ENCODE measurements around the gene CARD8.
A peak's percentile ranks its signal among the peaks of the same experiment; 100 is the strongest.

Gene CARD8

DNA sequence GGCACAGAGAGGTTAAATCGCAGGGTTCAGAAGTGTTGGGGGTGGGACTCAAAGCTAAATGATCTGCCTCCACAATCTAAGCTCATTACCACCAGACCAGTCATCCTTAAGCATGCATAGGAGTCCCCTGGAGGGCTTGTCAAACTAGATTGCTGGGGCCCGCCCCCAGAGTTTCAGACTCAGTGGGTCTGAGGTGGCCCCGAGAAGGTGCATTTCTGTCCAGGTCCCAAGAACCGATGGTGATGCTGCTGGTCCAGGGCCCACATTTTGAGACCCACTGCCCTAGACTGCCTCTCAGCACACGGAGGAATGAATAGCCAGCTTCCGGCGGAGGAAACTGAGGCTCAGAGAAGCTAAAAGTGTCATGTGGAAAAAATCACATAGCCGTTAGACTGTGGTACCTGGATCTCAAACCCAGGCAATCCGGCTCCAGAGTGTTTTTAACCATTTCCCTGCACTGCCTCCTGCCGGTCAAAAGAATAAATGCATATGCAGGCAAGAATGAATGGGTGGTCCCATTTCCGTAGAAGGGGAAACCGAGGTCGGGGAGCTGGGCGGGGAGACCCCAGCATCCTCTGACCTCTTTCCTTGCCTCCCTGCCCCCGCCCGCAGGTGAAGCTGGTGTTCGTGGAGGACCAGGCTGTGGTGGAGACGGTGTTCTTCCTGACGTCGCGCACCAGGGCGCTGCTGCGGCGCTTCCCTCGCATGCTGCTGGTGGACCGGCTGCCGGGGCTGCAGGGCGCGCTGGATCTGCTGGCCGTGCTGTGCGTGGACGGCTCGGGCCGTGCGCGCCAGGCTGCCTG is 61.5 kb downstream of the CARD8 start:
- Histone ChIP-seq H3K4me1 (ENCODE audit: control insufficient read depth, low read depth, low read length) (no peaks in the 10 kb centered on the region), H3K4me2 (ENCODE audit: low read length) (no peak overlapping the region), H3K9ac (ENCODE audit: low read length) (no peak overlapping the region), H2BK5ac (ENCODE audit: low read length) (no peak overlapping the region), H3K4me3 (ENCODE audit: low read length) (no peak overlapping the region), H3K79me2 (ENCODE audit: control insufficient read depth, insufficient read depth, low read length) (no peaks in the 10 kb centered on the region), H2BK120ac (ENCODE audit: low read depth, low read length) (no peak overlapping the region), H3K18ac (ENCODE audit: low read length) (no peak overlapping the region), H4K5ac (ENCODE audit: low read length) (no peak overlapping the region), H3K36me3 (ENCODE audit: control insufficient read depth, insufficient read depth, low read length) (no peaks in the 10 kb centered on the region), H2AK5ac (ENCODE audit: low read length) (no peak overlapping the region), H3K79me1 (ENCODE audit: low read length) (no peaks in the 10 kb centered on the region), H3K4ac (ENCODE audit: low read depth, low read length) (no peak overlapping the region), H3K23ac (ENCODE audit: low read length) (no peak overlapping the region), H2BK15ac (replicated peaks; ENCODE audit: low read depth) (no peak overlapping the region), H4K8ac (ENCODE audit: low read depth, low read length) (no peak overlapping the region), H3K27me3 (ENCODE audit: insufficient read depth, low read length, poor library complexity) (no peaks in the 10 kb centered on the region), H3K56ac (ENCODE audit: low read length) (no peak overlapping the region), H3K27ac (ENCODE audit: low read depth, low read length) (no peak overlapping the region)
- DNase-seq, result peak; percentile 23
- no CpG with 5 or more reads among the region's 36 CpGs for WGBS (ENCODE audit: extremely low coverage, insufficient coverage, low lambda C conversion rate)

DNA sequence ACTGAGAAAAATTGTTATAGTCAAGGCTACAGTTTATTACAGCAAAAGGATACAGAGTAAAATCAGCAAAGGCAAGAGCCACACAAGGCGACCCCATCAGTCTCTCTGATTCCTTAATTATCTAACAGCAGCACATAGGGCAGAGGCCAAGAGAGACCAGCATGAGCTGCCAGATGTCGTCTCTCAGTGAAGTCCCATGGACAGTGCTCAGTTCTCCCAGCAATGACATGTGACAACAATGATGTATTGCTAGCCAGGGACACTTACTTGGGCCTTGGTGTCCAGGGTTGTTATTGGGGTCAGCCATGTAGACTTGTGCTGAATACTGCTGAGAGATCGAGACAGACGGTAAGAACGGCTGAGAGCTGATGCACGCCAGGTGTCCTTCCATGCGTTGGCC is 63.0 kb downstream of the CARD8 start:
- Histone ChIP-seq H3K79me2 (ENCODE audit: control insufficient read depth, insufficient read depth, low read length) (no peaks in the 10 kb centered on the region), H3K79me1 (ENCODE audit: low read length) (no peaks in the 10 kb centered on the region), H3K56ac (ENCODE audit: low read length) (no peak overlapping the region), H2BK120ac (ENCODE audit: low read depth, low read length) (no peak overlapping the region), H3K4me2 (ENCODE audit: low read length) (no peak overlapping the region), H3K4me3 (ENCODE audit: low read length) (no peak overlapping the region), H4K8ac (ENCODE audit: low read depth, low read length) (no peak overlapping the region), H4K5ac (ENCODE audit: low read length) (no peak overlapping the region), H3K18ac (ENCODE audit: low read length) (no peak overlapping the region), H3K23ac (ENCODE audit: low read length) (no peak overlapping the region), H3K36me3 (ENCODE audit: control insufficient read depth, insufficient read depth, low read length) (no peaks in the 10 kb centered on the region), H3K4ac (ENCODE audit: low read depth, low read length) (no peak overlapping the region), H3K9ac (ENCODE audit: low read length) (no peak overlapping the region), H2BK5ac (ENCODE audit: low read length) (no peak overlapping the region), H2AK5ac (ENCODE audit: low read length) (no peak overlapping the region), H3K4me1 (ENCODE audit: control insufficient read depth, low read depth, low read length) (no peaks in the 10 kb centered on the region), H3K27me3 (ENCODE audit: insufficient read depth, low read length, poor library complexity) (no peaks in the 10 kb centered on the region), H2BK15ac (replicated peaks; ENCODE audit: low read depth) (no peak overlapping the region), H3K27ac (ENCODE audit: low read depth, low read length) (no peak overlapping the region)
- no peak for DNase-seq
- no CpG with 5 or more reads among the region's 7 CpGs for WGBS (ENCODE audit: extremely low coverage, insufficient coverage, low lambda C conversion rate)

DNA sequence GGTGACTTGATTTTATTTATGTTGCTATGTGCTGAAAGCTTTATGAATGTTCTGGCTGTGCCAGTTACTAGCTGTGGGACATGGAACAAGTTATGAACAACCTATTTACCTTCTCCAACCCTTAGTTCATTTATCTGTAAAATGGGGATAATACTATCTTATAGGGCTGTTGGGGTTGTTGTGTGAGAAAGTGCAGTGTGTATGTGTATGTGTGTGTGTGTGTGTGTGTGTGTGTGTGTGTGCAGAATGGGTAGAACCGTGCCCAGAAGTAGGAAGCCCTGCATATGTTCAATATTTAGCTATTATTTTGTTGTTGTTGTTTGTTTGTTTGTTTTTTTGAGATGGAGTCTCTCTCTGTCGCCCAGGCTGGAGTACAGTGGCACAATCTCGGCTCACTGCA is 64.8 kb downstream of the CARD8 start:
- no peak overlapping the region for H4K8ac ChIP-seq (ENCODE audit: low read depth, low read length)

DNA sequence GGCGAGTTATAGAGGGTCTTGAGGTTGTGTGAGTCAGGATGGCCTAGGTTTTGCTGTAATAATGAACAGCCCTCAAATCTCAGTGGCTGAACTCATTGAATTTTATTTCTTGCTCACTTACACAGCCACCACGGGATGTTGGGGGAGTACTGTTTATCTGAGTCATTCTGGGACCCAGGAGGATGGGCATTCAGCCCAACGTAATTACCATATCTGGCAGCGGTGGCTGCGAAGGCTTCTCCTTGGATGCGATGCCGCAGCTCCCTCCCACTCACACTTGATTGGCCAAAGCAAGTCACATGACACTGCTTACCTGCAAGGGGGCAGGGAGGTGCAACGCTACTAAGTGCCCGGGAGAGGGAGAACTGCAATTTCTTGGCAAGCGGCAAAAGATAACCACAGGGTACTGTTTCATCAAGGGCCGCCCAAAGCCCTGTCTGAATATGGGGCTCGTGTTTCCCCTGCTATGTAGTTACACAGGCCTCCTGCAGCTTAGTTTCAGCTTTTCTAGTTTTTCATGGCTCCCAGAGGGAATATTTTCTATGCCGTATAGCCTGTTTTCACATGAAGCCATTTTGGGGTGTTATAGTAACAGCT is 65.3 kb downstream of the CARD8 start:
- Histone ChIP-seq H3K36me3 (ENCODE audit: control insufficient read depth, insufficient read depth, low read length) (no peaks in the 10 kb centered on the region), H3K9ac (ENCODE audit: low read length) (no peak overlapping the region)

More for the DNA sequence above, 64.8 kb downstream of the CARD8 start:
- no peak overlapping the region for H2BK15ac ChIP-seq (replicated peaks; ENCODE audit: low read depth)
- no peaks in the 10 kb centered on the region for H3K4me1 ChIP-seq (ENCODE audit: control insufficient read depth, low read depth, low read length)
- no peaks in the 10 kb centered on the region for H3K36me3 ChIP-seq (ENCODE audit: control insufficient read depth, insufficient read depth, low read length)
- WGBS (ENCODE audit: extremely low coverage, insufficient coverage, low lambda C conversion rate), result no CpG with 5 or more reads among the region's 3 CpGs
- no peak overlapping the region for H3K18ac ChIP-seq (ENCODE audit: low read length)
- DNase-seq, result no peak
- no peak overlapping the region for H2BK5ac ChIP-seq (ENCODE audit: low read length)
- no peak overlapping the region for H3K4ac ChIP-seq (ENCODE audit: low read depth, low read length)
- no peak overlapping the region for H2BK120ac ChIP-seq (ENCODE audit: low read depth, low read length)
- H3K4me2 ChIP-seq (ENCODE audit: low read length), result no peak overlapping the region
- no peak overlapping the region for H3K27ac ChIP-seq (ENCODE audit: low read depth, low read length)
- H3K79me1 ChIP-seq (ENCODE audit: low read length), result no peaks in the 10 kb centered on the region
- H3K9ac ChIP-seq (ENCODE audit: low read length), result no peak overlapping the region
- H3K4me3 ChIP-seq (ENCODE audit: low read length), result no peak overlapping the region
- H2AK5ac ChIP-seq (ENCODE audit: low read length), result no peak overlapping the region
- no peaks in the 10 kb centered on the region for H3K27me3 ChIP-seq (ENCODE audit: insufficient read depth, low read length, poor library complexity)
- H4K5ac ChIP-seq (ENCODE audit: low read length), result no peak overlapping the region
- no peak overlapping the region for H3K23ac ChIP-seq (ENCODE audit: low read length)
- H3K56ac ChIP-seq (ENCODE audit: low read length), result no peak overlapping the region
- H3K79me2 ChIP-seq (ENCODE audit: control insufficient read depth, insufficient read depth, low read length), result no peaks in the 10 kb centered on the region

DNA sequence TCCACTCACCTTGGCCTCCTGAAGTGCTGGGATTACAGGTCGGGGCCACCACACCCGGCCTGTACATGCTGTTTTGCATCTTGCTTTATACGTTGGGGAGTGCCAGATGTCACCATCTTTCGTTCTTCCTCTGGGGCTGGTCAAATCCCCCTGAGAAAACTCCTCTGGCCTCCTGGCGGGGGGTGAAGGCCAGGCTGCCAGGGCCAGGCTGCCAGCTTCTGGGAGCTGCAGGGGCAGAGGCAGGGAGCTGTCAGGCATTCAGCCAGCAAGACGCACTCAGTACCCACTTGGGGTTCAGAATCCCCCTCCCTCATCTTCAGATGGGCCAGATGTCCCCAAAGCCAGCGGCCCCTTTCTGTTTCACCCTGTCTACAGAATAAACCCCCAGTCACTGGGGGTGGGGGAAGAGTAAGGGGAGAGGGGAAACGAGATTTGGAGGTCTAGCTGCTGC is 69.1 kb downstream of the CARD8 start:
- Histone ChIP-seq H3K18ac (ENCODE audit: low read length) (no peak overlapping the region), H4K5ac (ENCODE audit: low read length) (no peak overlapping the region), H3K4me2 (ENCODE audit: low read length) (no peak overlapping the region), H3K79me1 (ENCODE audit: low read length) (no peaks in the 10 kb centered on the region), H3K4ac (ENCODE audit: low read depth, low read length) (no peak overlapping the region), H2BK5ac (ENCODE audit: low read length) (no peak overlapping the region), H3K4me1 (ENCODE audit: control insufficient read depth, low read depth, low read length) (no peaks in the 10 kb centered on the region), H2BK15ac (replicated peaks; ENCODE audit: low read depth) (no peak overlapping the region), H3K56ac (ENCODE audit: low read length) (no peak overlapping the region), H3K9ac (ENCODE audit: low read length) (no peak overlapping the region), H2BK120ac (ENCODE audit: low read depth, low read length) (no peak overlapping the region), H3K4me3 (ENCODE audit: low read length) (no peak overlapping the region), H3K27ac (ENCODE audit: low read depth, low read length) (no peak overlapping the region), H2AK5ac (ENCODE audit: low read length) (no peak overlapping the region), H3K23ac (ENCODE audit: low read length) (no peak overlapping the region), H4K8ac (ENCODE audit: low read depth, low read length) (no peak overlapping the region), H3K36me3 (ENCODE audit: control insufficient read depth, insufficient read depth, low read length) (no peaks in the 10 kb centered on the region), H3K79me2 (ENCODE audit: control insufficient read depth, insufficient read depth, low read length) (no peaks in the 10 kb centered on the region), H3K27me3 (ENCODE audit: insufficient read depth, low read length, poor library complexity) (no peaks in the 10 kb centered on the region)
- WGBS (ENCODE audit: extremely low coverage, insufficient coverage, low lambda C conversion rate), result no CpG with 5 or more reads among the region's 8 CpGs
- no peak for DNase-seq

More for the DNA sequence above, 65.3 kb downstream of the CARD8 start:
- Histone ChIP-seq H3K4ac (ENCODE audit: low read depth, low read length) (no peak overlapping the region), H2BK15ac (replicated peaks; ENCODE audit: low read depth) (no peak overlapping the region), H4K5ac (ENCODE audit: low read length) (no peak overlapping the region), H2BK5ac (ENCODE audit: low read length) (no peak overlapping the region), H3K4me2 (ENCODE audit: low read length) (no peak overlapping the region), H3K23ac (ENCODE audit: low read length) (no peak overlapping the region), H3K56ac (ENCODE audit: low read length) (peak overlapping the region; percentile 74), H2AK5ac (ENCODE audit: low read length) (no peak overlapping the region), H3K27me3 (ENCODE audit: insufficient read depth, low read length, poor library complexity) (no peaks in the 10 kb centered on the region), H3K18ac (ENCODE audit: low read length) (no peak overlapping the region), H3K4me3 (ENCODE audit: low read length) (no peak overlapping the region), H2BK120ac (ENCODE audit: low read depth, low read length) (no peak overlapping the region), H3K4me1 (ENCODE audit: control insufficient read depth, low read depth, low read length) (no peaks in the 10 kb centered on the region), H3K79me2 (ENCODE audit: control insufficient read depth, insufficient read depth, low read length) (no peaks in the 10 kb centered on the region), H3K79me1 (ENCODE audit: low read length) (no peaks in the 10 kb centered on the region), H4K8ac (ENCODE audit: low read depth, low read length) (no peak overlapping the region), H3K27ac (ENCODE audit: low read depth, low read length) (no peak overlapping the region)
- WGBS (ENCODE audit: extremely low coverage, insufficient coverage, low lambda C conversion rate), result no CpG with 5 or more reads among the region's 13 CpGs
- DNase-seq, result peak; percentile 99
